Ascending aorta (tissue), 2 donors: ENCODE data around the gene ENC1. TPM values are rescaled to one million over a fixed set of nuclear protein-coding genes. Genes with fewer than 3 reads are reported as not detected.

Source experiments
- DNase-seq, 2 donors: peaks; one replicate each; pipeline ENCODE4 v3.0.0-alpha.2; 2019; ENCODE audit warnings: low spot score in 2 of 2
- H3K27ac ChIP-seq, 2 donors: fragments of 200-600 bp; sonication (generic); one replicate each; pipeline ENCODE4 v1.5.1; 2016 to 2017; ENCODE audit warnings: mild to moderate bottlenecking in 1 of 2
- H3K27me3 ChIP-seq: fragments of 200-600 bp; sonication (generic); one replicate; pipeline ENCODE4 v1.5.1; 2017
- H3K36me3 ChIP-seq, 2 donors: fragments of 200-600 bp; sonication (generic); one replicate each; pipeline ENCODE4 v1.5.1; 2016
- H3K4me1 ChIP-seq, 2 donors: fragments of 200-600 bp; sonication (generic); one replicate each; pipeline ENCODE4 v1.5.1; 2016 to 2017; ENCODE audit warnings: mild to moderate bottlenecking in 1 of 2
- H3K4me3 ChIP-seq, 2 donors: fragments of 200-600 bp; sonication (generic); one replicate each; pipeline ENCODE4 v1.5.1; 2016 to 2017; ENCODE audit warnings: mild to moderate bottlenecking in 1 of 2
- H3K9me3 ChIP-seq, 2 donors: fragments of 200-600 bp; sonication (generic); one replicate each; pipeline ENCODE4 v1.5.1; 2016
- CTCF ChIP-seq, 3 experiments: fragments of 200-600 bp in 2 of 3; fragments of 450-650 bp in 1 of 3; sonication (generic) in 2 of 3; IDR thresholded peaks; one replicate each; pipeline ENCODE4 v1.5.1; 2016 to 2019; ENCODE audit warnings: antibody characterized with exemption in 3 of 3, mild to moderate bottlenecking in 1 of 3, moderate library complexity in 1 of 3
- intact Hi-C: fragments of 100-400 bp; cut with DNase I; formaldehyde crosslinking; loops from one replicate; pipeline ENCODE4 v1.15.1; 2023
- total RNA-seq: library from RNA; depleted of rRNA; stranded (reverse); fragments of >200 nt; gene quantifications from one replicate; pipeline ENCODE4 v1.1.0, GENCODE V29; 2016

The ENC1 gene
- total RNA-seq, 1 donor from 2014 or later = 12.9 TPM

GRCh38 chr5:74580729-74581109 is 59.8 kb downstream of the ENC1 start:
- H3K9me3 ChIP-seq = no peaks in the 10 kb centered on the region
- TF ChIP-seq CTCF (IDR thresholded peaks at IDR 0.05) = no peak
- H3K27me3 ChIP-seq = no peaks in the 10 kb centered on the region
- DNase-seq = no peak
- no peak overlapping the region for H3K4me3 ChIP-seq
- H3K36me3 ChIP-seq = no peaks in the 10 kb centered on the region
- intact Hi-C loops = no loop called here
- no peaks in the 10 kb centered on the region for H3K4me1 ChIP-seq
- H3K27ac ChIP-seq = no peak overlapping the region

- Histone ChIP-seq H3K4me1 (no peaks in the 10 kb centered on the region), H3K4me3 (no peak overlapping the region), H3K36me3 (no peaks in the 10 kb centered on the region), H3K9me3 (no peaks in the 10 kb centered on the region), H3K27me3 (no peaks in the 10 kb centered on the region), H3K27ac (no peak overlapping the region)
- intact Hi-C loops = no loop called here
- TF ChIP-seq CTCF (IDR thresholded peaks at IDR 0.05) = no peak
- no peak for DNase-seq
These were observed 61.3 kb downstream of the ENC1 start for GRCh38 chr5:74579215-74579614.

- no peak for TF ChIP-seq CTCF (IDR thresholded peaks at IDR 0.05)
These were observed 62.0 kb downstream of the ENC1 start for GRCh38 chr5:74578356-74579044.

More at GRCh38 chr5:74578356-74579044, 62.0 kb downstream of the ENC1 start:
- intact Hi-C loops = no loop called here
- H3K36me3 ChIP-seq = no peaks in the 10 kb centered on the region
- no peak for DNase-seq
- no peak overlapping the region for H3K4me3 ChIP-seq
- no peaks in the 10 kb centered on the region for H3K4me1 ChIP-seq
- H3K27ac ChIP-seq = no peak overlapping the region
- H3K9me3 ChIP-seq = no peaks in the 10 kb centered on the region
- no peaks in the 10 kb centered on the region for H3K27me3 ChIP-seq

Other genes starting within 250 kb of the ENC1 start
- gene HEXB, start 44.5 kb upstream of the ENC1 start, total RNA-seq = 124 TPM
- gene GFM2, start 126.4 kb upstream of the ENC1 start, total RNA-seq = 12.7 TPM
- gene NSA2, start 126.5 kb upstream of the ENC1 start, total RNA-seq = 103 TPM
- gene FAM169A, start 225.7 kb upstream of the ENC1 start, total RNA-seq = not detected